Mesenchymal stem cell (in vitro differentiated cells and primary cell): ENCODE data around the gene CEL.
"Not testable (repeated sequence)": the region's sequence is repeated elsewhere in the genome, so short reads cannot be mapped to it uniquely, and the experiment has no call there.

ENCODE experiments used
- DNase-seq: peaks from one replicate; pipeline ENCODE4 v3.0.0-alpha.2; 2013
- H2AFZ ChIP-seq: one replicate; pipeline ENCODE4 v1.6.1; 2013; ENCODE audit warnings: low read depth, mild to moderate bottlenecking, control low read depth, inconsistent platforms, low read length, moderate library complexity
- H2AK5ac ChIP-seq: 2 replicates; pipeline ENCODE4 v1.6.1; 2013; ENCODE audit warnings: low read length, moderate library complexity, mild to moderate bottlenecking, inconsistent platforms; ENCODE audit not compliant: severe bottlenecking
- H2BK120ac ChIP-seq: one replicate; pipeline ENCODE4 v1.6.1; 2013; ENCODE audit warnings: low read depth, mild to moderate bottlenecking, inconsistent platforms, low read length, moderate library complexity
- H2BK12ac ChIP-seq, 2 experiments: one replicate each; pipeline ENCODE4 v1.6.1; 2013; ENCODE audit warnings: inconsistent platforms in 2 of 2, low read length in 2 of 2, mild to moderate bottlenecking in 2 of 2, moderate library complexity in 2 of 2, control low read depth in 1 of 2
- H2BK15ac ChIP-seq: one replicate; pipeline ENCODE4 v1.6.1; 2013; ENCODE audit warnings: mild to moderate bottlenecking, low read depth, inconsistent platforms; ENCODE audit not compliant: poor library complexity, severe bottlenecking
- H2BK5ac ChIP-seq: 2 replicates; pipeline ENCODE4 v1.6.1; 2013; ENCODE audit warnings: low read depth, mild to moderate bottlenecking, low read length, control low read depth, inconsistent platforms; ENCODE audit not compliant: poor library complexity, severe bottlenecking
- H3K14ac ChIP-seq, 2 experiments: one replicate each; pipeline ENCODE4 v1.6.1; 2013; ENCODE audit warnings: inconsistent platforms in 2 of 2, low read length in 2 of 2, control low read depth in 1 of 2, mild to moderate bottlenecking in 1 of 2, moderate library complexity in 1 of 2
- H3K18ac ChIP-seq, 2 experiments: one replicate each; pipeline ENCODE4 v1.6.1; 2013; ENCODE audit warnings: inconsistent platforms in 2 of 2, low read length in 2 of 2, control low read depth in 1 of 2, low read depth in 1 of 2, mild to moderate bottlenecking in 1 of 2
- H3K23ac ChIP-seq, 2 experiments: one replicate each; pipeline ENCODE4 v1.6.1; 2013; ENCODE audit warnings: inconsistent platforms in 2 of 2, low read length in 2 of 2, mild to moderate bottlenecking in 2 of 2, moderate library complexity in 2 of 2, control low read depth in 1 of 2
- H3K27ac ChIP-seq: 2 replicates; pipeline ENCODE4 v1.5.1; 2013; ENCODE audit warnings: mild to moderate bottlenecking, moderate library complexity, low read length, control low read depth, inconsistent platforms; ENCODE audit not compliant: poor library complexity, severe bottlenecking
- H3K27me3 ChIP-seq, 2 experiments: 2 replicates each; pipeline versions ENCODE4 v1.6.1 to v1.7.0; 2013; ENCODE audit warnings: low read length in 2 of 2, mild to moderate bottlenecking in 2 of 2, moderate library complexity in 2 of 2, control low read depth in 1 of 2, inconsistent platforms in 1 of 2; ENCODE audit not compliant: control insufficient read depth in 1 of 2, insufficient read depth in 1 of 2
- H3K36me3 ChIP-seq, 2 experiments: 2 replicates each; pipeline versions ENCODE4 v1.6.1 to v1.7.0; 2013; ENCODE audit warnings: low read length in 2 of 2, control low read depth in 1 of 2, inconsistent platforms in 1 of 2, low read depth in 1 of 2, mild to moderate bottlenecking in 1 of 2; ENCODE audit not compliant: insufficient read depth in 2 of 2, control insufficient read depth in 1 of 2
- H3K4ac ChIP-seq, 2 experiments: one replicate each; pipeline ENCODE4 v1.6.1; 2013; ENCODE audit warnings: inconsistent platforms in 2 of 2, low read length in 2 of 2, mild to moderate bottlenecking in 2 of 2, moderate library complexity in 2 of 2, control low read depth in 1 of 2, low read depth in 1 of 2
- H3K4me1 ChIP-seq: 2 replicates; pipeline ENCODE4 v1.6.1; 2013; ENCODE audit warnings: low read depth, low read length, control low read depth; ENCODE audit not compliant: control insufficient read depth, insufficient read depth
- H3K4me2 ChIP-seq: 2 replicates; pipeline ENCODE4 v1.6.1; 2013; ENCODE audit warnings: low read length, mild to moderate bottlenecking, inconsistent platforms; ENCODE audit not compliant: poor library complexity, severe bottlenecking
- H3K4me3 ChIP-seq, 2 experiments: 2 replicates each; pipeline versions ENCODE4 v1.5.1 to v1.7.0; 2013; ENCODE audit warnings: low read length in 2 of 2, mild to moderate bottlenecking in 2 of 2, control low read depth in 1 of 2, low read depth in 1 of 2; ENCODE audit not compliant: insufficient read depth in 1 of 2
- H3K79me1 ChIP-seq: replicated peaks from 2 replicates; pipeline ENCODE4 v1.6.1; 2013; ENCODE audit warnings: mild to moderate bottlenecking, control low read depth, low read length, inconsistent platforms; ENCODE audit not compliant: poor library complexity, severe bottlenecking
- H3K9ac ChIP-seq: 2 replicates; pipeline ENCODE4 v1.7.0; 2013; ENCODE audit warnings: mild to moderate bottlenecking, low read length, moderate library complexity
- H3K9me3 ChIP-seq: 2 replicates; pipeline ENCODE4 v1.7.0; 2013; ENCODE audit warnings: mild to moderate bottlenecking, low read length; ENCODE audit not compliant: control insufficient read depth
- H4K8ac ChIP-seq: one replicate; pipeline ENCODE4 v1.6.1; 2013; ENCODE audit warnings: inconsistent platforms, mild to moderate bottlenecking, low read length, moderate library complexity
- H4K91ac ChIP-seq: one replicate; pipeline ENCODE4 v1.6.1; 2013; ENCODE audit warnings: mild to moderate bottlenecking, low read length, inconsistent platforms
- WGBS: methylation state at CpG from one replicate; pipeline ENCODE4 v1.1.7; 2013; ENCODE audit warnings: mixed read lengths; 5-methylcytosine and 5-hydroxymethylcytosine counted together

Gene CEL

GRCh38 chr9:133090752-133091385 is 29.1 kb downstream of the CEL start:
- Histone ChIP-seq H3K79me1 (no peaks in the 10 kb centered on the region), H3K14ac (no peak overlapping the region), H3K36me3 (peaks cover 0 to 7% of the 10 kb centered on the region in 2 experiments), H2BK5ac (no peak overlapping the region), H2BK12ac (no peak overlapping the region), H3K9ac (no peak overlapping the region), H4K91ac (no peak overlapping the region), H3K18ac (peak overlapping the region in 1 of 2 experiments; percentile 48), H2BK15ac (no peak overlapping the region), H3K4ac (no peak overlapping the region), H3K27me3 (peaks cover 0 to 3% of the 10 kb centered on the region in 2 experiments), H3K4me2 (no peak overlapping the region), H3K23ac (no peak overlapping the region), H2BK120ac (no peak overlapping the region), H3K4me1 (peaks cover 2% of the 10 kb centered on the region), H4K8ac (no peak overlapping the region), H2AFZ (no peak overlapping the region), H3K4me3 (no peak overlapping the region), H3K27ac (no peak overlapping the region), H2AK5ac (no peak overlapping the region), H3K9me3 (peaks cover under 1% of the 10 kb centered on the region)
- 90% methylated on average over 9 of the region's 11 CpGs for WGBS
- DNase-seq: no peak

- H3K27me3 ChIP-seq, H3K14ac ChIP-seq, H2BK15ac ChIP-seq, H2AFZ ChIP-seq, H3K23ac ChIP-seq, H3K27ac ChIP-seq, H3K18ac ChIP-seq, H3K4me3 ChIP-seq, H3K4me1 ChIP-seq, H3K9ac ChIP-seq, H2AK5ac ChIP-seq, H3K4me2 ChIP-seq, H3K4ac ChIP-seq, H2BK12ac ChIP-seq, H4K91ac ChIP-seq, H2BK5ac ChIP-seq, DNase-seq, H2BK120ac ChIP-seq, H3K79me1 ChIP-seq, H4K8ac ChIP-seq: not testable (repeated sequence)
- H3K36me3 ChIP-seq: peaks cover 27 to 32% of the 10 kb centered on the region in 2 experiments
- 92% methylated on average over 2 of the region's 4 CpGs for WGBS
- H3K9me3 ChIP-seq: peaks cover 11% of the 10 kb centered on the region
These were observed 32.6 kb downstream of the CEL start for GRCh38 chr9:133094351-133094750.

- WGBS: 100% methylated on average over 3 of the region's 3 CpGs
- no peak overlapping the region for H3K4ac ChIP-seq
- no peak overlapping the region for H4K8ac ChIP-seq
- no peak overlapping the region for H3K9ac ChIP-seq
- no peak overlapping the region for H3K23ac ChIP-seq
- peaks cover 11% of the 10 kb centered on the region for H3K9me3 ChIP-seq
- H3K14ac ChIP-seq: no peak overlapping the region
- H3K79me1 ChIP-seq: peaks cover 1% of the 10 kb centered on the region
- H2AK5ac ChIP-seq: no peak overlapping the region
- H3K4me1 ChIP-seq: no peaks in the 10 kb centered on the region
- no peak overlapping the region for H4K91ac ChIP-seq
- no peak for DNase-seq
- peaks cover 31 to 38% of the 10 kb centered on the region in 2 experiments for H3K36me3 ChIP-seq
- H2BK5ac ChIP-seq: no peak overlapping the region
- no peak overlapping the region for H3K27ac ChIP-seq
- H3K4me2 ChIP-seq: no peak overlapping the region
- H2BK15ac ChIP-seq: no peak overlapping the region
- no peaks in the 10 kb centered on the region for H3K27me3 ChIP-seq
- H2BK12ac ChIP-seq: no peak overlapping the region
- no peak overlapping the region for H3K18ac ChIP-seq
- no peak overlapping the region for H3K4me3 ChIP-seq
- H2BK120ac ChIP-seq: no peak overlapping the region
- H2AFZ ChIP-seq: no peak overlapping the region
These were observed 33.1 kb downstream of the CEL start for GRCh38 chr9:133094842-133095393.

GRCh38 chr9:133098104-133098754 is 36.4 kb downstream of the CEL start:
- WGBS: 95% methylated on average over 16 of the region's 16 CpGs
- H3K79me1 ChIP-seq: peaks cover 4% of the 10 kb centered on the region
- H2AFZ ChIP-seq: no peak overlapping the region
- no peak overlapping the region for H3K9ac ChIP-seq
- no peak overlapping the region for H3K4me3 ChIP-seq
- H2BK12ac ChIP-seq: no peak overlapping the region
- H2BK120ac ChIP-seq: no peak overlapping the region
- no peak overlapping the region for H3K4ac ChIP-seq
- no peak overlapping the region for H3K23ac ChIP-seq
- no peak overlapping the region for H3K27ac ChIP-seq
- DNase-seq: no peak
- H3K36me3 ChIP-seq: peaks cover 60 to 70% of the 10 kb centered on the region in 2 experiments
- no peak overlapping the region for H3K14ac ChIP-seq
- H3K9me3 ChIP-seq: peaks cover 11% of the 10 kb centered on the region
- no peak overlapping the region for H2AK5ac ChIP-seq
- no peak overlapping the region for H3K18ac ChIP-seq
- no peak overlapping the region for H3K4me2 ChIP-seq
- no peak overlapping the region for H4K8ac ChIP-seq
- H2BK5ac ChIP-seq: no peak overlapping the region
- H3K4me1 ChIP-seq: no peaks in the 10 kb centered on the region
- H3K27me3 ChIP-seq: no peaks in the 10 kb centered on the region
- no peak overlapping the region for H2BK15ac ChIP-seq
- H4K91ac ChIP-seq: no peak overlapping the region
